ENCODE measurements around the gene MRPS31.

Gene MRPS31

GRCh38 chr13:40779796-40780285, 8.9 kb upstream of the MRPS31 start:
- TF ChIP-seq CTCF (IDR thresholded peaks at IDR 0.05; ENCODE audit: low read depth, low read length) = no peak
- DNase-seq = no peak
- H3K9me3 ChIP-seq = no peaks in the 10 kb centered on the region
- no peaks in the 10 kb centered on the region for H3K4me1 ChIP-seq
- H3K27me3 ChIP-seq = no peaks in the 10 kb centered on the region
- H3K36me3 ChIP-seq = no peaks in the 10 kb centered on the region
- no peak overlapping the region for H3K4me3 ChIP-seq (ENCODE audit: low read depth, low read length)

GRCh38 chr13:40779049-40779448, 8.1 kb upstream of the MRPS31 start:
- Histone ChIP-seq H3K36me3 (no peaks in the 10 kb centered on the region), H3K27me3 (no peaks in the 10 kb centered on the region), H3K9me3 (no peaks in the 10 kb centered on the region), H3K4me3 (ENCODE audit: low read depth, low read length) (no peak overlapping the region), H3K4me1 (no peaks in the 10 kb centered on the region)
- DNase-seq = no peak
- no peak for TF ChIP-seq CTCF (IDR thresholded peaks at IDR 0.05; ENCODE audit: low read depth, low read length)

- no peak overlapping the region; the same call in 1 of the 2 replicates for H3K4me3 ChIP-seq (ENCODE audit: low read depth, low read length)
- no peaks in the 10 kb centered on the region for H3K36me3 ChIP-seq
- no peak for DNase-seq
- no peak for TF ChIP-seq CTCF (IDR thresholded peaks at IDR 0.05; ENCODE audit: low read depth, low read length)
- no peaks in the 10 kb centered on the region for H3K9me3 ChIP-seq
- H3K27me3 ChIP-seq = no peaks in the 10 kb centered on the region
- H3K4me1 ChIP-seq = no peaks in the 10 kb centered on the region
Observed at GRCh38 chr13:40777809-40778175, 6.8 kb upstream of the MRPS31 start.

GRCh38 chr13:40777166-40777808, 6.3 kb upstream of the MRPS31 start:
- peak; percentile 58 for DNase-seq
- Histone ChIP-seq H3K36me3 (no peaks in the 10 kb centered on the region), H3K9me3 (no peaks in the 10 kb centered on the region), H3K4me3 (ENCODE audit: low read depth, low read length) (peak overlapping the region; percentile 41), H3K4me1 (no peaks in the 10 kb centered on the region), H3K27me3 (no peaks in the 10 kb centered on the region)
- peak; percentile 78 for TF ChIP-seq CTCF (IDR thresholded peaks at IDR 0.05; ENCODE audit: low read depth, low read length)

- H3K4me1 ChIP-seq = no peaks in the 10 kb centered on the region
- no peak overlapping the region; the same call in 1 of the 2 replicates for H3K4me3 ChIP-seq (ENCODE audit: low read depth, low read length)
- no peak for DNase-seq
- H3K27me3 ChIP-seq = no peaks in the 10 kb centered on the region
- no peaks in the 10 kb centered on the region for H3K36me3 ChIP-seq
- TF ChIP-seq CTCF (IDR thresholded peaks at IDR 0.05; ENCODE audit: low read depth, low read length) = no peak
- H3K9me3 ChIP-seq = no peaks in the 10 kb centered on the region
Observed at GRCh38 chr13:40776681-40777165, 5.7 kb upstream of the MRPS31 start.

GRCh38 chr13:40776232-40776631, 5.2 kb upstream of the MRPS31 start:
- Histone ChIP-seq H3K9me3 (no peaks in the 10 kb centered on the region), H3K4me1 (no peaks in the 10 kb centered on the region), H3K27me3 (no peaks in the 10 kb centered on the region), H3K36me3 (no peaks in the 10 kb centered on the region), H3K4me3 (ENCODE audit: low read depth, low read length) (no peak overlapping the region)
- DNase-seq = no peak
- TF ChIP-seq CTCF (IDR thresholded peaks at IDR 0.05; ENCODE audit: low read depth, low read length) = no peak
